Amygdala (tissue), 56 donors: Measurements from ENCODE around the gene UQCR10.
"Not testable (repeated sequence)": the region's sequence is repeated elsewhere in the genome, so short reads cannot be mapped to it uniquely, and the experiment has no call there.

ENCODE experiments used
- DNase-seq, 56 donors: peaks; one replicate each; lab custom pipeline; 2025; lab: John Stamatoyannopoulos, UW

Gene UQCR10

DNA sequence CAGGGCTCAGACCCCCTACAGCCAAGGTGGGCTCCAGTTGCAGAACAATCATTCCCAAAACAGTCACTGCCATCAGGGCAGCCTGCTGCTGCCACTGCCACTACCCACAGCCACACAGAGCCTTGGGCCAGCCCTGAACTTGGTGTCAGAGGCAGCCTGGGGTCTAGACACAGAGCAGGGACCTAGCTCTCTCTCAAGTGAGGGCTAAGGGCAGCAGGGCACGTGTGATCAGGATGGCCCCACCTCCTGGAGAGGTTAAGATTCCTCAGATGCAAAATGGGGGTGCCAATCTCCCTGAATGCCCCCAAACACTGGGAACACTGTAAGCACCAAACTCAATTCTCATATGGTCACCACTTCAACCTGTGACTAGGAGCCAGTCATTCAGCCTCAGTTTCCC, 31.8 kb upstream of the UQCR10 start:
- no peak for DNase-seq

DNA sequence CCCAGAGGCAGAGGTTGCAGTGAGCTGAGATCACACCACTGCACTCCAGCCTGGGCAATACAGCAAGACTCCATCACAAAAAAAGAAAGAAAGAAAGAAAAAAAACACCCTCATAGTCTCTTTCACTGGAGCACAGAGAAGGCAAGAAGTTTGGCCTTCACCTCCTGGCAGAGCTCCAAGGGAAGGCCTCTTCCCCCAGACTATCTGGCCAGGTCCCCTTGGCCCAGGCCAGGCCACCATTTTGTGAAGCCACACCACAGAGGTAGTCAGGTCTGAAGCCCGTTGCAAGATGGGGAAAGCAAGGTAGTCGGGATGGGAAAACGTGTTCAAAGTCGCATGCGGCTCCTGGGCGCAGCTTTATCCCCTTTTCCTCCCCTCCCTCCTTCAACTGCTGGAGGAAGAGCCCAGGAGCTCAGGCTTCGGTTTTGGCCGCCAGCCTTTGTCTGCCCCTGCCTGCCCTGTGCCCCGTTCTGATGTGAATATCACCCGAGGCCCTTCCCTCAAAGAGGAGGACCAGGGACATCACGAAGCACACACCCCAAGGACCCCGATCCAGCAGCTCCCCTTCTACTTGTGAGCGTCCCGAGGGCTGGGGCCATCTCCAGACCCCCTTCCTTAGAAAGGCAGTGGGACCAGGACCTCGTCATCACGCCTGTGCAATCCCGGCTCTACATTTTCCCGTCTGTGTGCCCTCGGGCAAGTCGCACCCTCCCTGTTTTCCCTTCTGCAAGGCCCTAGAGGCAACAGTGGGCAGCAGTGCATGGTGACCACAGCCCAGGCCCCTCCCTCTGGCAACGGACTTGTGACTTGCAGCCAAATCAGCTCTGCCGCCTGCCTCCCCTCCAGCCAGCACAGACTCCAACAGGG, 29.7 kb upstream of the UQCR10 start:
- peak in 23 of 56 donors; percentile 3 to 60 (median 26) for DNase-seq

DNA sequence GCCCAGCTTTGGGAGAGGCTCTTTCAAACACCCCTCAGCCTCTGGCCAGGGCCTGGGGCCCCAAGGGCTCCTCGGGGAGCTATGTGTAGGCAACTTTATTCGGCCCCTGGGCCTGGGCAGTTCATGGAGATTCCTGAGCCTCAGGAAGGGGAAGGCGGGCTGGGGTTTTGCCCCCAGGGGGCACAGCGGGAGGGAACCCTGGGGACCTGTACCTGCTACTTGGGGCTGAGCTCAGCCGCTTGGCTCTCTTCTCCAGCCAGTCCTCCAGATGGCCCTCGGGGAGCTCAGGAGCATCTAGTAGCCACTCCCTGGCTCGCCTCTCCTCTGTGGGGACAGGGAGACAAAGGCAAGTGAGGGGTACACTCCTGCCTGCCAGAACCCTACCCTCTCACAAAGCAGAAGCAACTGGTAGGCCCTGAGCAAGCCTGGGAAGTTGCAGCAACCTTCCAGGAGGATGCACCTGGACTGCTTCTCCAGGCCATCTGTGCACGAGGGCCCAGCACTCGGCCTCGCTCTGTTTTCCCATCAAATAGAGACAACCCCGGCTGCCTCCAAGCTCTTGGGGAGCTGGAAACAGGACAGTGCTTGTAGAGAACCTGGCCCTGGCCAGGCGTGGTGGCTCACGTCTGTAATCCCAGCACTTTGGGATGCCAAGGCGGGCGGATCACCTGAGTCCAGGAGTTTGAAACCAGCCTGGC, 28.9 kb upstream of the UQCR10 start:
- DNase-seq, result no peak

DNA sequence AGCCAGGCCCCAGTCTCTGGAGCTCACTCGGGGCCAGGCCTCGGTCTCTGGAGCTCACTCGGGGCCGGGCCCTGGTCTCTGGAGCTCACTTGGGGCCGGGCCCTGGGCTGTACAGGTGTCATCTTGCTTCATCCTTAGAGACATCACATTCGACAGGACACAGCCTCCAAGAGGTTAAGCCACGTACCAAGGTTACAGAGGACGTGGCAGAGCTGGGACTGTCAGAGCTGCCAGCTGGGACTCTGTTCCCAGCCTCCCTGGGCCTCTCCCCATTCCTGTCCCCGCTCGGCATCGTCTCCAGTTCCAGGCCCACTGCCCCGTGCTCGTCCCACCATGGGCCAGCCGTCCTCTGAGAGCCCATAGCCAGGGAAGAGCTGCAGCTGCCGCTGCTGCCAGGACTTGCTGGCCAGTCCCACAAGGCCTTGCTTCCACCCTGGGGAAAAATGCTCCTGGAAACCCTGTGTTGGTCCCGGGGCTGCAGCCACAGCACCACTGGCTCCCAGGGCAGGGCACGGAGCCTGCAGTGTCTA, 27.8 kb upstream of the UQCR10 start:
- no peak for DNase-seq

DNA sequence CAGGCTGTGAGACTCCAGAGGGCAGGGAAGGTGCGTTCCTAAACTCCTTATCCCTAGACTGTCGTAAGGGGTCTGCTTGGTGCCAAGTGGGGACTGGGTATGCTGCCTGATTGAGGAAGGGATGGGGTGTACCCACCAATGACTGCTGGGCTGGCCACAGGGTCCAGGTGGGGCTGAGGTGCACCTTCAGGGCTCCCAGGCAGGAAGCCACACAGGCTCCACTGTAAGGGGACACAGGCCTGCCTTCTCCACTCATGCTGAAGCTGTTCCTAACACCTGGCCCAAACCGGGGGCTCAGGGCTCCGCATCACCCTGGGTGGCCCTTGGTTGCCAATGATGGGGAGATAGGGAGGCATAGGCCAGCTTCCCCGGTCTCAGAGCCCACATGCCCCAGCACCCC, 27.0 kb upstream of the UQCR10 start:
- DNase-seq, result no peak

DNA sequence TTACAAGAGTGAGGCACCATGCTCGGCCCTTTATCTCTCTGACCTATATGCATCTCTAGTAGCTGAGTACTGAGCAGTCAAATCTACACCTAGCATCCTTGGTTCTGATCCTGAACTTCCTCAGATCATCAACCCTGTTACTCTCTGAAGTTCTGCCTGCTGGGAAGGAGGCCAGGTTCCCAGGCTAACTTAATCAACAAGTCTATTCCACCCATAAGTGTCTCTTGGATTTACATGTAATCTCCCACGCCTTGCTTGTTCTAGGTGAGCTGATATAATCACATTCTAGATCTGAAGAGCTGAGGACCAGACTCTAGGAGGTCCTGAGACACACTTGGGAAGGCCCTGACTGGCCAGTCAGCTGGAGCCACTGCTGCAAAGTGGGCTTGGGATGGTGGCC, 25.2 kb upstream of the UQCR10 start:
- no peak for DNase-seq

DNA sequence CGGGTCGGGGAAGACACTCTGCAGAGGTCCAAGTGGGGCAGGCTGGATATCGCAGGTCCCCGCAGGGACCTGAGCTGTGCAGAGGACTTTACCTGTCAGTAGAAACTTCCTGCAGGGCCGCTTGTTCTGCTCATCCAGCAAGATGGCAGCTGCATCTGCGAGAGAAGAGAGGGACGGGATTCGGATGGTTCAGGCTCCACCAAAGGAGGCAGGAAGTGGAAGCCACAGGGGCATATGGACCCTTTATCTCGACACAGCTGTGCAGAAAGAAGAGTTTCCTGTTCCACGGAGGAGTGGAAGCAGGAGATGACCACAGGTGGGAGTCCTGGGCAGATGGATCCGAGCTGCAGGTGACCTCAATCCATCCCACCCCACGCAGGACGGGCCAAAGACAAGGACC, 24.8 kb upstream of the UQCR10 start:
- DNase-seq, result no peak

DNA sequence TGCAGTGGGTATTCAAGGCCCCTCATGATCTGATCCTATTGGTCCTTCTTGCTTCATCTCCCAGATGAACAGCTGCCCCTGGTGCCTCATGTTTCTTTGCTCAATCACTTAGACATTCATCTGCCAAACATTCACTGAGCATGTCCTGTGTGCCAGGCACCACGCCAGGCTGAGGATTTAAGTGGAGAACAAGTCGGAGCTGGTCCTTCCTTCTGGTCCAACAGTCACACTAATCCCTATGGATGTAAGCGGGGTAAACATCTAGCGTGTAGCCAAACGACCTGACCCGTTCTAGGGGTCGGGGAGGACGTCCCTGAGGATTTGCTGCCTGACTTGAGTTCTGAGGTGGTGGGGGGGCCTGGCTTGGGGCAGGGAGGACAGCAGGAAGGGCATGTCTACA, 22.3 kb upstream of the UQCR10 start:
- peak in 10 of 56 donors; percentile 6 to 18 (median 11) for DNase-seq

DNA sequence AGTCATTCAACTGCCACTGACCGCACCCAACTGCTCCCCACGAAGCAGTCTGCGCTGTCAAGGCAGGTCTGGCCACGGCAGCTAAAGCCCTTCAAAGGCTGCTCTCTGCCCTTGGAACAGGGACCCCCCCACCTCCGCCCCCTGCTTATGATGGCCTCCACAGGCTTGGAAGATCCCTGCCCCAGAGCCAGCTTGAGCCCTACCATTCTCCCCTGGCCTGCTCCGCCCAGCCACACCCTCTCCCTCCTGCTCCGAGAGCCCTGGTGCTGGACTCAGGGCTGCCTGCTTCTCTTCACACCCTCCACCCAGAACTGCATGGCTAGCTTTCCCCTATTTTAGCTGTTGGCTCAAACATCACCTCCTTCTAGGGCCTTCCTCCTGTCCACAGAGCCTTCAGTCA, 19.3 kb upstream of the UQCR10 start:
- no peak for DNase-seq

DNA sequence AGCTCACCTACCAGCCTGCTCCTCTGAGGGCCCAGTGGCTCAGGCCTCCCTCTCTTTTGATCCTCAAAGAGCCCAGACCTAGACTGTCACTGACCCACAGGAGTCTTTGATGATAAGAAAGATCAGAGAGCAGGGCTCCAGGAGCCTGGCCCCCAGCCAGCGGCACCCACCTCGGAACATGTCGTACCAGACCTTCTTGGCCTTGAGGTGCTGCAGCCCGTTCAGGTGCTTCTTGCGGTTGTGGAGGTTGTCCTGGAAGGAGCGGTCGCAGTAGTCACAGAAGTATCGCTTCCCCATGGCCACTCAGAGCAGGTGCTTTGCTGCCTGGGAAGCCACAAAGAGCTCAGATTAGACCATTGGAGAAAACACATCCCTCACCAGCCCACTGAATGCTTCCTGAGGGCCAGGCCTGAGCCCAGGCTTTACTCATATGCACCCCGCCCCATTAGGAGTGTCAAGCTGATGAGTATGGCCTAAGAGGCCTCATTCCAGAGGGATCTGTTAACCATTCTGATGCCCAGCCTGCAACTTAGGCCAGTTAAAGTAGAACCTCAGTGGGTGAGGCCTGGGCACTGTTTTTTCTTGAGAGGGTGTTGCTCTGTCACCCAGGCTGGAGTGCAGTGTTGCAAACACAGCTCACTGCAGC, 18.8 kb upstream of the UQCR10 start:
- no peak for DNase-seq

DNA sequence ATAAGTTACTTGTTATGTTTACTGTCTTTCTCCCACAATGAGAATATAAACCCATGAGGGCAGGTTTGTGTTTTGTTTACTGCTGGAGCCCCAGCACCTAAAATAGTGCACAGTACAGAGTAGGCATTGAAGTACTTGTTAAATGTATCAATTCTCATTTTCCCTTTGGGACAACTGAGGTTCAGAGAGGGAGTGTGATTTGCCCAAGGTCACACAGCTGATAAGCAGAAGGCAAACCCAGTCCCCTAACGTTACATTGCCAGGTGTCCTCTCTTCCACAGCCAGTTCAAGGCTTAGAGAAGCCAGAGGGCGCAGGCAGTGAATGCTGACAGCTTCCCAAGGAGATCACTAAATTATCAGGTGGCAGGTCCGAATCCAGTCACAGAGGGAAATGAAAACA, 17.1 kb upstream of the UQCR10 start:
- no peak for DNase-seq

DNA sequence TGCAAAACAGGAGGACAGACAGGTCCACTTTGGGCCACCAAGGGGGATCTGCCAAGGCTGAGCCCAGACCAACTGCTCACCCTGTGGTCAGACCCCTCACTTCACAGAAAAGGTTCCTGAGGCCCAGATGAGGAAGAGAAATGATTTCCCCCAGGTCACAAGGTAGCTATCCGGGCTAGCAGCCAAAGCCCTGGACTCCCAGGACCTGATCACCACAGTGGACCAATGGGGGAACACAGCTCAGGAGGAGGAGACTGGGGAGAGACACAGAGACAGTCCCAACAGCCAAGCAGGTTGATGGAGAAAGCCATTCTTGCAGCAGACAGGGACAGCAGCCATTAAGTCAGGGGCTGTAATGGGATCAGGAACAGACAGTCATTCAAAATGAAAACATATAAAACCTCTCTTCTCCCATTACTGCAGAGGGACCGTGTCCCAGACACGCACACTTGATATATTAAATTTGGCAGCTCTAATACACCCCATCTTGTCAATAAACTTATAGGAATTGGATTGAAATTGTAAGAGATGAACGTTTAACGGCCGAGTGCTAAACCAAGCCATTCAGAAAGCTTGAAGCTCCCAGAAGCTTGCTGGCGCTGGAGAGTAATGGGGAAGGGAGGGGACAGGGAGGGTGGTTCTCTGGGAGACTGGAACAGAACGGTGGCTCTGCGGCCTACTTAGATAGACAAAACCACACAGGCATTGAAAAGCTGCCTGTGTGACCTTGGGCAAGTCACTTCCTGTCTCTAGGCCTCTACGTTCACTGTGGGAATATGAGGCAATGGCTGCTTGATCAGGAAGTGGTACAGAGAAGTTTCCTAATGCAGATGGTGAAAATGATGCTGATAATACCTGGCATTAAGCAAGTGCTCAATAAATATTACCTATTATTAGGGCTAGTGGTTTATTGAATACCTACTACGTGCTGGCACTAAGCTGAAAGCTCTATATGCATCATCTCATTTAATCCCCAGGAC, 16.3 kb upstream of the UQCR10 start:
- no peak for DNase-seq

DNA sequence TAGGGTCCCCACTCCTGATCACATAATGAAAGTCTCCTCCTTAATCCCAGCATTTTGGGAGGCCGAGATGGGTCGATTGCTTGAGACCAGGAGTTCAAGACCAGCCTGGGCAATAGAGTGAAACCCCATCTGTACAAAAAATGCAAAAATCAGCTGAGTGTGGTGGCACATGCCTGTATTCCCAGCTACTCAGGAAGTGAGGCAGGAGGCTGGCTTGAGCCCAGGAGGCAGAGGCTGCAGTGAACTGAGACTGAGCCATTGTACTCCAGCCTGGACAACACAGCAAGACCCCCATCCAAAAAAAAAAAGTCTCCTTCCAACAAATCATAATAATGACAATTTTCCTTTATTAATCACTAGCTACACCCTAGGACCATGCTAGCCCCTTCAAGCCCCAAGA, 15.5 kb upstream of the UQCR10 start:
- DNase-seq, result no peak

DNA sequence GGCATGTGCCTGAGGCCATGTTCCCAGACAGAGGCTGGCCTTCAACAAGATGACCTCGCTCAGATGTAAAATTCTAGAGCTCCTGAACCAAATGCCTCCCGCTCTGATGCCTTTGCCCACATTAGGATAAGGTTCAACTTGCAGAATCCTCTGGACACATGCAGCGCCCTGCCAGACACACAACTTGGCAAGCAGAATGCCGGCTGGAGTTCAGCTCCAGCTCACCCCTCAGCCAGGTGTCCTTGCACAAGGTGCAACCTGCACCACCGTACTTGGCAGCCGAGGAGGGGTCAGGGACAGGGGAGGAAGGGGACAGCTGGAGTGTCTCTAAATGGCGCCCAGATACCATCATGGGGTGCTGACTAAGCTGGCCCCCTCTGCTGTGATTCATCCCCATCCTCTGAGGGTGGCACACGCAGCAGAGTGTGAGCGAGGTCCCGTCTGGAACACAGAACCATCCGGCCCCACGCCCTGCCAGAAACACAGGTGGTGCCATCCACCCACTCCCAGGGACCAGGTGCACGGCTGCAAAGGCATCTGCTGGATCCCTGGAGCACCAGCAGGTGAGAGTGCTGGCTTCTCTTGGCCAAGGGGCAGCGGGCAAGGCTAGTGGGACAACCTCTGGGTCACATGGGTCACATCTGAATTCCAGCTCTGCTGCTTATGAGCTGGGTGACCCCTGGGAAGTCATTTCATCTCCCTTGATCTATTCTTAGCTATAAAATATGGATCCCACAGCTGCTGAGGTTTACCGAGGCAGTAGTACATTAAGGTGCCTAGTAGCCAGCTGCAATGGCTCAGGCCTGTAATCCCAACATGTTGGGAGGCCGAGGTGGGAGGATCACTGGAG, 13.1 kb upstream of the UQCR10 start:
- no peak for DNase-seq

DNA sequence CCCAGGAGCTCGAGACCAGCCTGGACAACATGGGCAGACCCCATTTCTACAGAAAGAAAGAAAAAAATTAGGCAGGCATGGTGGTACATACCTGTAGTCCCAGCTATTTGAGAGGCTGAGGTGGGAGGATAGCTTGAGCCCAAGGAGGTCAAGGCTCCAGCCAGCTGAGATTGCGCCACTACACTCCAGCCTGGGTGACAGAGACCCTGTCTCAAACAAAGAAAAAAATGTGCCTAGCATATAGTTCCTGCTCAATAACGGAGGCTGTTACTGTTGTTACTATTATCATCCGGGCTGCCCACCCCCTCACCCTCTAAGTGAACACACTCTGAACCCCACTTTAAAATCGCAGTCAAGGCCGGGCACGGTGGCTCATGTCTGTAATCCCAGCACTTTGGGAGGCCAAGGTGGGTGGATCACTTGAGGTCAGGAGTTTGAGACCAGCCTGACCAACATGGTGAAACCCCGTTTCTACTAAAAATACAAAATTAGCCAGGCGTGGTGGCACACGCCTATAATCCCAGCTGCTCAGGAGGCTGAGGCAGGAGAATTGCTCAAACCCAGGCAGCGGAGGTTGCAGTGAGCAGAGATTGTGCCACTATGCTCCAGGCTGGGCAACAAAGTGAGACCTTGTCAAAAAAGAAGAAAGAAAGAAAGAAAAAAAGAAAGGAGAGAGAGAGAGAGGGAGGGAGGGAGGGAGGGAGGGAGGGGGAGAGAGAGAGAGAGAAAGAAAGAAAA, 12.3 kb upstream of the UQCR10 start:
- not testable (repeated sequence) for DNase-seq

DNA sequence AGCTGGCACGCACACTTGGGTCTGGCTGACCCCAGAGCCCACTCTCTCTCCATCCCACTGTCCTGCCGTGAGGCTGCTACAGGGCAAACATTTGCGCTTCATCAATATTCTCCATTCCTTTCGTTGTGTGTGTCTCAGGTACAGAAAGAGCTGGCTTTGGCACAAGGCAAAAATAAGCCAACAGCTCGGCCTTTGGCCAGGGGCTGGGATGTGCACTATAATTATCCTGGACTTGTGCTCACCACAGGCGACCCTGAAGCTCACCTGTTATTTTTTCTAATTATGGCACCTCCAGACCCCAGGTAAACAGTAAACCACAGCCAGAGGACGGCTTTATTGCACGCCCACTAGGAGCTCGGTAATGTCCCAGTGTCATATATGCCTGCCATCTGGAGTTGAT, 11.3 kb upstream of the UQCR10 start:
- no peak for DNase-seq

DNA sequence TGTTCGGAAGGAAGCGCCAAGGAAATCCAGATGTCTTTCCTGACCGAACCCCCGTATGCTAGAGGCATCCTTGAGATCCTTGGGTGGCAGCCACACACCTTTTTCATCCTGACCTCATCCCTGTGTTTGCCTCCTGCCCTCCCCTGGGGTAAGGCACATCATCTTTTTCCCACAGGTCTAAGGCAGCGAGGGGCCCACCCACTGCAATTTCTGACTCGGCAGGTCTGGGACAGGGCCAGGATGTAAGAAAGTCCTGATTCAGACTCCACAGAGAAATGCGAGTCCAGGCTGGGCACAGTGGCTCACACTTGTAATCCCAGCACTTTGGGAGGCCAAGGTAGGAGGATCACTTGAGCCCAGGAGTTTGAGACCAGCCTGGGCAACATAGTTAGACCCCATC, 10.8 kb upstream of the UQCR10 start:
- DNase-seq, result no peak

DNA sequence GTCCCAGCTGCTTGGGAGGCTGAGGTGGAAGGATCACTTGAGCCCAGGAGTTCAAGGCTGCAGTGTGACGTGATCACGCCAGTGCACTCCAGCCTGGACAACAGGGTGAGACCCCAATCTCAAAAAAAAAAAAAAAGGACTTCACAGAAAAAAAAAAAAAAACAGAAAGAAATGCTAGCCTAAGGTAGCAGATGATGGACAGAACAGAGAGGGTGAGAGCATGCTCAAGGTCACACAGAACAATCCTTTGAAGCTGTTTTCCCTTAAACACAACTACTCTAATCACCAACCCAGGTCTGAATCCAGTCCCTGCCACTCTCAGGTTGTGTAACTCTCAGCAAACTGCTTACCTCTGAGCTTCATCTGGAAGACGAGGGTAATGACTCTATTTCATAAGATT, 10.1 kb upstream of the UQCR10 start:
- no peak for DNase-seq
